ENCODE data around the gene ANKRD6.

DNA sequence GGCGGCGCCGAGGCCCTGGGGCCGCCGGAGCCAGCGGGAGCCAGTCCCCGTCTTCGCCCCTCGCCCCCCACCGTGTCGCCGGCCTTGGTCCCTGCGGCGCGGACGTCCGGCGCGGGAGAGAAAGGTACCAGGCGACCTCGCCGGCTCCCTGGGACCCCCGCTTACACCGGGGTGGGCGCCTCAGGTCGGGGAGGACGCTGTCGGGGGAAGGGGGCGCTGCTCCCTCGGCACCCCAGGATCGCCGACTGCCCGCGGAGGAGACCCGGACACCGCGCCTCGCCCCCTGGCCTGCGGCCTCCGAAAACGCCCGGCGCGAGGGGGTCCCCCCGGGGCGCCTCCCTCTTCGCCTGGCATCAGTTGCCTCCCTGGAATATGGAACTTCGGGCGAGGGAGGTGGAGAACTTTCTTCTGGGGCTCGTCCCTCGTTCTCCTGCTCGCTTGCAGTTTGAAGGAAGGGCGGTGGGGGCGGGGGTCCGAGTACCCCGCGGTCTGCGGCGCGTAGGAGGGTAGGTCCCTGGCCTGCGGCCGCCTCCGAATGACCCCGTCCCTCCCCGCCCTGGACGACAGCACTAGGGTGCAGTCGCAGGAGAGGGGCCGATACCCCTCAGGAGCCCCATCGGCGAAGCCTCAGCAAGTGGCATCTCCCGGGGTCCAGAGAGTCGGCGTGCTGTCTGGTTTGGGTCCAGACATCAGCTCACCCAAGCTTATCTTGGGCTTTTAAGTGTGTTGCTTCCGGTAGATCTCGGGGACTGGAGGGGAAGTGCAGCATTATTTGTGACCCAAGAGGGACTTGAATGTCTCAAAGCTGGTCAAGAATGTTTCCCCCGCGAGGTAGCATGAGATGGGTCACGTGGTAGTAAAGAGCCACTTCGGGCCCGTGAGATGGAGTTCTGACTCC, 549 bp downstream of the ANKRD6 start:
- TF ChIP-seq, protein P1, sequence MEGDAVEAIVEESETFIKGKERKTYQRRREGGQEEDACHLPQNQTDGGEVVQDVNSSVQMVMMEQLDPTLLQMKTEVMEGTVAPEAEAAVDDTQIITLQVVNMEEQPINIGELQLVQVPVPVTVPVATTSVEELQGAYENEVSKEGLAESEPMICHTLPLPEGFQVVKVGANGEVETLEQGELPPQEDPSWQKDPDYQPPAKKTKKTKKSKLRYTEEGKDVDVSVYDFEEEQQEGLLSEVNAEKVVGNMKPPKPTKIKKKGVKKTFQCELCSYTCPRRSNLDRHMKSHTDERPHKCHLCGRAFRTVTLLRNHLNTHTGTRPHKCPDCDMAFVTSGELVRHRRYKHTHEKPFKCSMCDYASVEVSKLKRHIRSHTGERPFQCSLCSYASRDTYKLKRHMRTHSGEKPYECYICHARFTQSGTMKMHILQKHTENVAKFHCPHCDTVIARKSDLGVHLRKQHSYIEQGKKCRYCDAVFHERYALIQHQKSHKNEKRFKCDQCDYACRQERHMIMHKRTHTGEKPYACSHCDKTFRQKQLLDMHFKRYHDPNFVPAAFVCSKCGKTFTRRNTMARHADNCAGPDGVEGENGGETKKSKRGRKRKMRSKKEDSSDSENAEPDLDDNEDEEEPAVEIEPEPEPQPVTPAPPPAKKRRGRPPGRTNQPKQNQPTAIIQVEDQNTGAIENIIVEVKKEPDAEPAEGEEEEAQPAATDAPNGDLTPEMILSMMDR (IDR thresholded peaks at IDR 0.05): peak; percentile 46
- no peak for TF ChIP-seq TCF7L2 (IDR thresholded peaks at IDR 0.05; ENCODE audit: low read depth, low read length)
- no peak for TF ChIP-seq SIN3A (IDR thresholded peaks at IDR 0.05; ENCODE audit: borderline replicate concordance, insufficient read depth, low read depth, low read length)
